ENCODE results near the gene ARPC4.

Gene ARPC4

GRCh38 chr3:9779721-9780457 is 13.0 kb upstream of the ARPC4 start:
- no peak overlapping the region for H3K4me3 ChIP-seq (ENCODE audit: low read length)
- no peak for TF ChIP-seq ZNF274 (IDR thresholded peaks at IDR 0.05; ENCODE audit: low read depth, low read length)

GRCh38 chr3:9780458-9780812 is 12.4 kb upstream of the ARPC4 start:
- TF ChIP-seq ZNF274 (IDR thresholded peaks at IDR 0.05; ENCODE audit: low read depth, low read length): no peak
- H3K4me3 ChIP-seq (ENCODE audit: low read length): no peak overlapping the region

- no peak for TF ChIP-seq ZNF274 (IDR thresholded peaks at IDR 0.05; ENCODE audit: low read depth, low read length)
- no peak overlapping the region for H3K4me3 ChIP-seq (ENCODE audit: low read length)
Observed at GRCh38 chr3:9780910-9781309, 12.0 kb upstream of the ARPC4 start.

DNA sequence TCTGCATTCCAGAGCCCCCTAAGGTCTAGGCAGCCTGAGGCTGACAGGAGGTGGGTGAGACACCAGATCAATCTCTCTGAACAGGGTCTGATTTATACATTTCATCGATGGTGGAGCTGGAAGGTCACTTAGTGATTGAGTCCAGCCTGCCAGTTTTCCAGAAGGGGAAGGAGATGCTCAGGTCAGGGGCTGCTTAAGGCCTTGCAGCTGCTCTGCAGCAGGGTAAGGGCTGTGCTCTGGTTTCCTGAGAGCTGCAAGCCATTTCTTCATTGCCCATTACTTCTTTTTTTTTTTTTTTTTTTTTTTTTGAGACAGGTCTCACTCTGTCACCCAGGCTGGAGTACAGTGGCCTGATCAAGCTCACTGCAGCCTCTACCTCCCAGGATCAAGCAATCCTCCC is 11.3 kb upstream of the ARPC4 start:
- no peak for TF ChIP-seq ZNF274 (IDR thresholded peaks at IDR 0.05; ENCODE audit: low read depth, low read length)
- H3K4me3 ChIP-seq (ENCODE audit: low read length): no peak overlapping the region

- H3K4me3 ChIP-seq (ENCODE audit: low read length): no peak overlapping the region
- TF ChIP-seq ZNF274 (IDR thresholded peaks at IDR 0.05; ENCODE audit: low read depth, low read length): no peak
Observed at GRCh38 chr3:9781978-9782603, 10.8 kb upstream of the ARPC4 start.

DNA sequence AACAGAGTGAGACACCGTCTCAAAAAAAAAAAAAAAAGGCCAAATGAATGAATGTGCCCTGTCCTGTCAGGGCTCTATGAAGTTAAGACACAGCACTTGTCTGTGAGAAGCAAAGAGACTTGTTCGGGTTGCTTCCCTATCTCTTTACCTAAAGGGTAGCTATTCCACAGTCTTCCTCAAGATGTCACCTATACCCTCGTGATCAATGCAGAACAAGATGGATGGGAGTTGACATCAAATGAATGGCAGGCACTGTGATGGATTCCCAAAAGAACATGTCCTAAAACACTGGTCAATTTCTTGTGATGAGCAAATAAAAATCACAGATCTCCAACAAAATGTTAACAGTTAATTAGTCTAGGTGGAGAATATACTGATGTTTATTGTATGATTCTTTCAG is 10.1 kb upstream of the ARPC4 start:
- no peak overlapping the region for H3K4me3 ChIP-seq (ENCODE audit: low read length)
- no peak for TF ChIP-seq ZNF274 (IDR thresholded peaks at IDR 0.05; ENCODE audit: low read depth, low read length)

DNA sequence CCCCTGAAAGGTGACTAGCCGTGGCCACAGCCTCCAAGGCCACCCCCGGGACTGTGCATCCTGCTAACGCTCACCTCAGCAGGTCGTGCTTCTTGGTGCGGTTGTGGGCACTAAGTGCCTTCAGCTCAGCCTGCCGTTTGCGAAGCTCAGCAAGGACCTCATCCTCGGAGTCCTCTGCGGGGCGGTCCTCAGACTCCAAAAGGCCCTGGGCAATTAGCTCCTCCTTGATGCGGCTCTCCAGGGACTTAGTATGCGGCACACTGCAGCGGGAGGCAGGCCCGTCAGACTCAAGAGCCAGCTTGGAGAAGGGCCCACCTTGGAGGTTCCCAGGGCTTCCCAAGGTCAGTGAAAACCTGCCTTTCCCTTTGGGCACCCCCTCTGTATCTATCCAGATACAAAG is 8.9 kb upstream of the ARPC4 start:
- no peak overlapping the region for H3K4me3 ChIP-seq (ENCODE audit: low read length)
- TF ChIP-seq ZNF274 (IDR thresholded peaks at IDR 0.05; ENCODE audit: low read depth, low read length): no peak

- no peak for TF ChIP-seq ZNF274 (IDR thresholded peaks at IDR 0.05; ENCODE audit: low read depth, low read length)
- no peak overlapping the region for H3K4me3 ChIP-seq (ENCODE audit: low read length)
Observed at GRCh38 chr3:9784965-9785364, 7.9 kb upstream of the ARPC4 start.

DNA sequence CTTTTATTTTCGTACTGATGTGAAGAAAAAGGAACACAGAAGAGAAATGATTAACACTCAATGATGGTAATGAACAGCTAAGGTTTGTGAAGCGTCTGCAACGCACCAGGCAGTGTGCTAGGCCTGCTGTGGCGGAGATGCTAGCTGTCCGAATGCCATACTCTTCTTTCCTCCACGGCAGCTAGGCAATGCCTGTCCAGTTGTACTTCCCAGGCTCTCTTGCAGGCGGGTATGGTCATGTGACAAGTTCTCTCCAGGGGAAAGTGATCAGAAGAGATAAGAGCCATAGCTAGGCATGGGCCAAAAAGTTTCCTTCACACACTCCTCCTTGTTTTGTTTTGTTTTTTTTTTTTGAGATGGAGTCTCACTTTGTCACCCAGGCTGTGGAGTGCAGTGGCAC is 7.3 kb upstream of the ARPC4 start:
- H3K4me3 ChIP-seq (ENCODE audit: low read length): no peak overlapping the region
- TF ChIP-seq ZNF274 (IDR thresholded peaks at IDR 0.05; ENCODE audit: low read depth, low read length): no peak

- TF ChIP-seq ZNF274 (IDR thresholded peaks at IDR 0.05; ENCODE audit: low read depth, low read length): no peak
- H3K4me3 ChIP-seq (ENCODE audit: low read length): no peak overlapping the region
Observed at GRCh38 chr3:9786209-9786739, 6.6 kb upstream of the ARPC4 start.

DNA sequence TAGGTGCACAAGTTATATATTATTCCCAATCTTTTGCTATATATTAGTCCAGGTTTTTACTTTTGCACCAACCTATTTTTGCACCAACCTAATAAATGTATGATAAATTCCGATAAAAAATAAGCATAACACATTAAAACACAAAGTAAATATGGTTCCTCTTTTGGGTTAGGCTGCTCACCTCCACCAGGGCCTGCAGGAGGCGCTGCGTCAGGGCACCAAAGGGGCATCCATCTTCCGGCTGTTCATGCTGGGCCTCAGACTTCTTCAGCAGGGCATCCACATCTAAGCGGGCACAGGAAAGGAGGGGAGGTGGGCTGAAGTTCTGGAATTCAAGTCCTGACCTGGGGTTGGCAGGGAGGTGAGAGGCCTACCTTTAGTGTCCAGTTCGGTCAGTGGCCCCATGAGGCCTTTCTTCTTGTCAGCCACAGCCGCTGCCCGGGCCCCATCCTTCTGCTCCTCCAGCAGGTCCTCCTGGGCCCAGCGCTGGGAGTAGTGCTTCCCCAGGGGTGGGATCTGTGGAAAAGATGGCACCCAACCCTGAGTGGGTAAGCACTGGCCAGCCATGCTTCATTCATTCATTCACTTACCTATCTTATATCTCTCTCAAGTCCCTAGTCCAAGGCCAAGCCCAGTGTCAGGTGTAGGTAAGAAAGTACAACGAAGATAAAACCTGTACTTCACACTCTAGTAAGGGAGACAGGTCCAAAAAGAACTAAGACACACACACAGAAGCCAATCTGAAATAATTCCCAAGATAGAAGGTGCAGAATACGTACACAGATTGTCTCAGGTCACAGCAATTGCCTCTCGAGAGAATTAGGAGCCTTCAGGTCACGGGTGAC is 5.8 kb upstream of the ARPC4 start:
- no peak for TF ChIP-seq ZNF274 (IDR thresholded peaks at IDR 0.05; ENCODE audit: low read depth, low read length)
- H3K4me3 ChIP-seq (ENCODE audit: low read length): no peak overlapping the region

- TF ChIP-seq ZNF274 (IDR thresholded peaks at IDR 0.05; ENCODE audit: low read depth, low read length): no peak
- H3K4me3 ChIP-seq (ENCODE audit: low read length): no peak overlapping the region
Observed at GRCh38 chr3:9787714-9788113, 5.2 kb upstream of the ARPC4 start.

DNA sequence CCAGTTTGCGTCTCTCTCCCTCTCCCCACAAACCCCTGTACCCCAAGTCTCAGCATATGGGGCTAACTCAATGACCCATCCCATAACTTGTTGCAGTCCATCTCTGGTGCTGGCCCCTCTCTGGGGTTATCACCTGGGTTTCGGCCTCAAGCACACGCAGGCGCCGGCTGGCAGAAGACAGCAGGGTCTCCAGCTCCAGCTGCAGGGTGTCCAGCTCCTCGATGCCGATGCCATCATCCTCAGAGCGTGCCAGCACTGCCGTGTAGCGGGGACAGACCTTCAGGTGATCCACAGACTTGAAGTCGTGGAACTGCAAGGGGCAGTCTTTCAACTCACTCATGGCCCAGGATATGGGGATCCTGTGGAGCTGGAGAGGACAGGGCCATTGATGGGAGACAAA is 1.8 kb upstream of the ARPC4 start:
- TF ChIP-seq ZNF274 (IDR thresholded peaks at IDR 0.05; ENCODE audit: low read depth, low read length): no peak
- H3K4me3 ChIP-seq (ENCODE audit: low read length): peak overlapping the region; percentile 94; the same call in 1 of the 2 replicates

DNA sequence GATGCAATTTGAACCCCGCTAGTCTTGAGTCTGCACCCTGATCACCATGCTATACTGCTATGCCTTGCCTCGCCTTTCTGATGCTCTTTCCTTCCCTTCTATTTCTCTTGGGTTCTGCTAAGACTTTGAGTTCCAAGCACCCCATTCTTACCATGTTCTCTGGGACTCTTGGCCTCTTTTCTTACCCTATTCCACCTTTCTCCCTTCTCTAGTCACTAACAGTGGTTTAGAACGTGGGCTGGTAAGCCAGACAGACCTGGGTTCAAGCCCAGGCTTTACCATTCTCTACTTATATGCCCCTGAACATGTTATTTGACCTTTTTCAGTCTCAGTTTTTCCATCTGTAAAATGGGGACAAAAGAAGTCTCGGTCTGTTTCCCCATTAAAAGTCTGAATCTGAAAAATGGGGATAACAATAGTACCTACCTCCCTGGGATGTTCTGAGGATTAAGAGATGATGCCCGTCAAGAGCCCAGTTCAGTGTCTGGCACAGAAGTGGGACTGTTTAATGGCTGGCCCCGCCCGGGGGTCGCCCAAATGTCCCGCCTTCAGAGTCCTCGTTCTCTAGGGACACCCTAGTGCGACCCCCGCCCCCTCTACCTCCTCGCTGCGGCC is 985 bp upstream of the ARPC4 start:
- peak overlapping the region; percentile 94 for H3K4me3 ChIP-seq (ENCODE audit: low read length)
- no peak for TF ChIP-seq ZNF274 (IDR thresholded peaks at IDR 0.05; ENCODE audit: low read depth, low read length)
